ENCODE data around the gene PERCC1.

Gene PERCC1

DNA sequence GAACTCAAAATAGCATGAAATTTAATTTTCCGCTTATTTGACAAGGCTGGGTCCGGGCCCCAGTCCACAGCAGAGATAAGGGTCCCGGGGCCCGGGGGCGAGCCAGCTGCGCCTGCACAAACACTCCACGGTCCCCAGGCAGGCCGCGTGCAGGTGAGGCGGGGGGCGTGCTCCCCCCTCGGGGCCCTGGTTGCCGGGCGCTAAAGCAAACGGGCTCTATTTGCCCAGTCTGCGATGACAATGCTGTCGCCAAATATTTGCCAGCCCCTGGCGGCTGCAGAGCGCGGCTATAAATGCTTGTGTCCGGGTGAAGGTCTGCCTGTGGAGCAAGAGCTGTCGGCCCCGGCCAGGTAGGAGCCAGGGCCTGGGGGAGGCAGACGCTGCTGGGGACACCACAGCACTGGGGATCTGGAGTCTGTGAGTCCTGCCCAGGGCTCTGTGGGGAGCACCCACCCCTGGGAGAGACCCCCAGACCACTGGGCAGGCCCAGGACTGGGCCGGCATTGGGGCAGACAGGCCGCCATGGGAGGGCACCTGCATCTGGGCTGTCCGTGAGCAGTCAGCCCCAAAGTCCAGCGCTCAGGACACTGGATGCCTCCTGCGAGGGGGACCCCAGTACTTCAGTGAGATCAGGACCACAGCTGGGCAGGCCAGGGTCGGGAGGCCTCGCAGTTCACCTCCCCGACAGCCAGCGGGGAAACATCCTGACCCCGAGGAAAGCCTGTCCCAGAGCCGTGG is at the start of gene PERCC1:
PERCC1 (plus strand) TSS at position 320 of the 738 bp plus-strand sequence. CDS start 1,516 bp downstream, outside the sequence.
- no peak for DNase-seq (ENCODE audit: low read depth, low spot score)

DNA sequence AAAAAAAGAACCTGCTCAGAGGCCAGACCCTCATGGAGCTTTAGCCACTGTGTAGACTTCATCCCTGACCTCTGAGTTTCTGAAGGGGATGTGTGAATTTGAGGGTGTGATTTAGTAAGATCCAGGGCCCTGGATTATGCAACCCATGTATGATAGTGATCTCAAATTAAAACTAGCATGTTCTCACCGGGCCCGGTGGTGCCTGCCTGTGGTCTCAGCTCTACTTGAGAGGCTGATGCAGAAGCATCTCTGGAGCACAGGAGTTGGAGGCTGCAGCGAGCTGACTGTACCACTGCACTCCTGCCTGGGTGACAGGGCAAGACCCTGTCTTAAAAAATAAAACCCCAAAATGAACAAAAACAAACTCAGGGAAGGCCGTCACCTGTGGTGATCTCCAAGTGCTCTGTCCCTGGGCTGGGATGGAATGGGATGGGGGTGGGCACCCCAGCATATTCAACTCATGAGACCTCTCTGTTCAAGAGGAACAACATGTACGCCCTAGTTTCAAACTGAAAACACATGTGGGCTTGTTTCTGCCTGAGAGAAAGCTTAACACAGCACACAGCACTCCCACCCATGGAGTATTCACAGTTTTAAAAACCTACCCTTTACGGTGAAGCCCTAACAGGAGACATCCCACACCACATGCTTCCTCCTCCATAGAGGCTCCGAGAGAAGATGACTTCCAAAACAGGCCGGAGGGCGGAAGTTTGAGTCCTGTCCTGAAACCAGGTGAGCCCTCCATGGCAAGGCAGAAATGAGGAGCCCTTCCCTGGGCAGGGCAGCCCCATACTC is 49.1 kb upstream of the PERCC1 start:
- no peak for DNase-seq (ENCODE audit: low read depth, low spot score)

- DNase-seq (ENCODE audit: low read depth, low spot score), result no peak
Measured at GRCh38 chr16:1383556-1383955, 47.3 kb upstream of the PERCC1 start.

- no peak for DNase-seq (ENCODE audit: low read depth, low spot score)
Measured at GRCh38 chr16:1385232-1385631, 45.6 kb upstream of the PERCC1 start.

- no peak for DNase-seq (ENCODE audit: low read depth, low spot score)
Measured at GRCh38 chr16:1387331-1387730, 43.5 kb upstream of the PERCC1 start.

- no peak for DNase-seq (ENCODE audit: low read depth, low spot score)
Measured at GRCh38 chr16:1389762-1390161, 41.1 kb upstream of the PERCC1 start.

DNA sequence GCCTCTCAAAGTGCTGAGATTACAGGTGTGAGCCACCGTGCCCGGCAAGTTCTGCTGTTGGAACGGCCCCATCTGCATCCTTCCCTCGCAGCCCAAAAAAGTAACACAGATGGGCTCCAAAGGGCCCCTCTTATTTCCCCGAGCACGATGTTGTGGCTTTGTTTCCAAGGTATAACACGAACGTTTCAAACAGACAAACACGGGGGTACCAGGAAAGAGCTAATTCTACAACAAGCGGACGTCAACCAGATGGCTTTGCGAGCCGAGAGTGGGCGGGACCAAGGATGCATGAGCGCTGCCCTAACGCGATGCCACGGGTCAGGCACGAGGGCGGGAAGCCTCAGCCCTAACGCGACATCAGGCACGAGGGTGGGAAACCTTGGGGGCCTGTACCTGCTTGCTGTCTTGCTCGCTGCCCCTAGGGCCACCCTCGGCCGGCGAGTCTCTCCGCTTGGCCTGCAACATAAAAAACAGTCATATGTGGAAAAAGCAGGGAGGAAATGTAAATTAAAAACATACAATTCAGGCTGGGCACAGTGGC is 40.6 kb upstream of the PERCC1 start:
- no peak for DNase-seq (ENCODE audit: low read depth, low spot score)

- no peak for DNase-seq (ENCODE audit: low read depth, low spot score)
Measured at GRCh38 chr16:1392826-1393225, 38.1 kb upstream of the PERCC1 start.

GRCh38 chr16:1393613-1394176 is 37.2 kb upstream of the PERCC1 start:
- DNase-seq (ENCODE audit: low read depth, low spot score), result no peak

DNA sequence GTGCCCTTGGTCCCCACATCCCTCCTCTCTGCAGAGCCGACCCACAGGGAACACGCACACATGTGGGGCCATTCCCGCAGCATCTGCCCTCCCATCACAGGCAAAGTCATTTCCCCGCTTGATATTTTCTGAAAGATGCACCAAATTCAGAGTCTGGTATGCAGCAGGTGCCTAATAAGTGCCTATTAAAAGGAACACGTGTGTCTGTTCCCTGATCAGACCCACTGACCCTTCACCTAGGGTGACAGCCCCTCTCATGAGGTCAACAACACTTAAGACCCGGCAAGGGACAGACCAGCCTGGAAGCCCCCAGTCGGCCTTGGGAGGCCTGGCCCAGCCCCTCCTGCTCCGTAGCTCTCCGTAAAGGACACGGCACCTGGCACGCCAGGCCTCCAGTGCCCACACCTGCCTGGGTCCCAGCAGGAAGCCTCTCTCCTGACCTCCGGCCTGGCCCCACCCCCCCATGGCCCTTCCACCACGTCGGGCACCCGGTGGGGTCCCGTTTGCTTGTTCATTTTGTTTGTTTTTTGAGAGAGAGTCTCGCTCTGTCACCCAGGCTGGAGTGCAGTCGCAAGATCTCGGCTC is 36.4 kb upstream of the PERCC1 start:
- no peak for DNase-seq (ENCODE audit: low read depth, low spot score)

- DNase-seq (ENCODE audit: low read depth, low spot score), result no peak
Measured at GRCh38 chr16:1395444-1396031, 35.3 kb upstream of the PERCC1 start.

DNA sequence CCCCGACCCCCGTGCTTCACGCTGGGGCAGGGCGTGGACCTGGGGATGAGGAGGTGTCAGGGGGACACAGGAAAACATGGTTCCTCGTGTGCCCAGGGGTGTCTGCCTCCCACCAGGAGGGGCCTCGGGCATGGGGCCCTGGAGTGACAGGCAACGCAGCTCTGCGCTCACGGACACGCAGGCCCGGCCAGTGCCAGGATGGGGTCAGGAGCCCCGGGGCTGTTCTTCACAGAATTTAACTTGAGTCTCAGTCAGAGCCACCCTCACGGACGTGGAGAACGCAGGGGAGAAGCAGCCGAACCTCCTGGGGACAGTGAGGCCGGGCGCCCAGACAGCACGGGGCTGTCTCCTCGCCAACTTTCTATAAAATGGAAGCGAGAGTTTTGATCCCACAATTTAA is 33.1 kb upstream of the PERCC1 start:
- no peak for DNase-seq (ENCODE audit: low read depth, low spot score)

DNA sequence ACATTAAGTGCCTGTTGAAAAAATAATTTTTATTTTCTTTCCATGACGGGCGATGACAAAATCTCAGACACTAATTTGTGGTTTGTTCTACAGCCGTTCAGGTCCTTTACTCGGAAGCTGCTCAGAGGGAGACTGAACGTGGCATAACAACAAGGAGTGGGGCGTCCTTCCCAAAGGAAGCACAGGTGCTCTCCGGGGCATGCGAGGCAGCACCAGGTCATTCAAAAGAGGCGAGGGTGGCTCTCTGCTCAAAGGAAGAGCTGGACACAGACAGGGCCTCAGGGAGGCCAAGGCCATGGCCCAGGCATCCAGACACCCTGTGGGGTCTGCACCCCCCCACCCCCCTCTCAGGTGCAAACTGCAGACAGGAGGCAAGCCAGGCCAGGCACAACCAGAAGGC is 32.5 kb upstream of the PERCC1 start:
- DNase-seq (ENCODE audit: low read depth, low spot score), result no peak

- DNase-seq (ENCODE audit: low read depth, low spot score), result no peak
Measured at GRCh38 chr16:1398826-1399581, 31.9 kb upstream of the PERCC1 start.

DNA sequence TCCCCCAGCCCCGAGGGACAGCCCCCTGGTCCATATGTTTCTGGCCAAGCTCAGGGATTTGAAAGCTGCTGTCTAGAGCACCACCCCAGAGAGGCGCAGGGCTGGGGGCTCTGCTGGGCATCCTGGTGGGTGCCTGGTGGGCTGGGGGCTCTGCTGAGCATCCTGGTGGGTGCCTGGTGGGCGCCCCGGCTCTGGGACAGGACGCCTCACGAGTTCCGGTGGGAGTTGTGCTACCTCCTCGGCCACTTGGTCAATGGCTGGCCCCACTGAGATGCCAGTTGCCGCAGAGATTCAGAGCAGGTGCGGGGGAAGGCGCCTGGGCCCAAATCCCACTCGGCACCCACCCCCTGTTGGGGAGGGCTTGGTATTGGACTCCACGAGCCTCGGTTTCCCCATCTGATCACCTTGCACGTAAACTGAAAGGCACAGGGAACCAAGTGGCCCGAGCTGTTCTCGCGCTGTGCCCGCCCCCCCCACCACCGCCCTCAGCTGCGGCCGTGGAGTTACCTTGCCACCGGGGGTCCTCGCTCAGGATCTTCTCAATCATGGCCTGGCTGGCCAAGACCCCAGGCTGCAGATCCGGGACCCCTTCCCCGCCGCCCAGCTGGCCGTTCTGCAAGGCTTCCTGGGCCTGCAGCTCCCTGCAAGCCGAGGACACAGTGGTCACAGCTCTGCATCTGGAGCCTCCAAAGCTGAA is 29.7 kb upstream of the PERCC1 start:
- no peak for DNase-seq (ENCODE audit: low read depth, low spot score)

DNA sequence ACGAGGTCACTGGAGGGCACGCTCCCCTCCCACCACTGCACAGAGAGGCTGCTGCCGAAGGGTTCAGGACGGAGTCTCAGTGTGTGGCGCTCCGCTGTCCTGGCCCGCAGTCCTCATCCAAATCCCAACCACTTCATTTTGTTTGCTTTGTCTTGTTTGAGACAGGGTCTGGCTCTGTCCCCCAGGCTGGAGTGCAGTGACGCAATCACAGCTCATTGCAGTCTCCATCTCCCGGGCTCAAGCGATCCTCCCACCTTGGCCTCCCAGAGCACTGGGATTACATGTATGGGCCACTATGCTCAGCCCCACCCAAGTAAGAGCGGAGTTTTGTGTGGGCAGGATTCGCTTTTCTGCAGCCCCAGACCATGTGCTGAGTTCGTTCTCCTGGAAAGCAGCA is 29.1 kb upstream of the PERCC1 start:
- no peak for DNase-seq (ENCODE audit: low read depth, low spot score)

GRCh38 chr16:1403036-1403435 is 27.8 kb upstream of the PERCC1 start:
- no peak for DNase-seq (ENCODE audit: low read depth, low spot score)

DNA sequence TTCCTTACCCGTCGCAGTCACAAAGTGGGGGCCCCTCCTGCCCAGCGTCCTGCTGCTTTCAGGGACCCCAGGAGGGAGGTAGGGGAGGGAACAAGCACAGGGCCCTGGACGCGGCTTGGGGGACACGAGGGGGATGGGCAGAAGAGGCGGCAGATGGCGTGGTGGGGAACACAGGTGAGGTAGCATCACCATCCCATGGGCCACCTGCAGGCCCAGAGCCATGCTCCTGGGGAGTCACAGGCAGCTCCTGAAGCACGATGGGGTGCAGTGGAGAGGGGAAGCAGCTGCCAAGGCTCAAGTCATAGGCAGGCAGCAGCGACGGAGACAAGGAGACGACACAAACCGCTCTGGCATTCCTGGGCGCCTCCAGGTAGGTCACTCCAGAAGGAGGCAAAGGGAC is 27.1 kb upstream of the PERCC1 start:
- DNase-seq (ENCODE audit: low read depth, low spot score), result no peak

GRCh38 chr16:1407753-1408152 is 23.1 kb upstream of the PERCC1 start:
- DNase-seq (ENCODE audit: low read depth, low spot score), result no peak

DNA sequence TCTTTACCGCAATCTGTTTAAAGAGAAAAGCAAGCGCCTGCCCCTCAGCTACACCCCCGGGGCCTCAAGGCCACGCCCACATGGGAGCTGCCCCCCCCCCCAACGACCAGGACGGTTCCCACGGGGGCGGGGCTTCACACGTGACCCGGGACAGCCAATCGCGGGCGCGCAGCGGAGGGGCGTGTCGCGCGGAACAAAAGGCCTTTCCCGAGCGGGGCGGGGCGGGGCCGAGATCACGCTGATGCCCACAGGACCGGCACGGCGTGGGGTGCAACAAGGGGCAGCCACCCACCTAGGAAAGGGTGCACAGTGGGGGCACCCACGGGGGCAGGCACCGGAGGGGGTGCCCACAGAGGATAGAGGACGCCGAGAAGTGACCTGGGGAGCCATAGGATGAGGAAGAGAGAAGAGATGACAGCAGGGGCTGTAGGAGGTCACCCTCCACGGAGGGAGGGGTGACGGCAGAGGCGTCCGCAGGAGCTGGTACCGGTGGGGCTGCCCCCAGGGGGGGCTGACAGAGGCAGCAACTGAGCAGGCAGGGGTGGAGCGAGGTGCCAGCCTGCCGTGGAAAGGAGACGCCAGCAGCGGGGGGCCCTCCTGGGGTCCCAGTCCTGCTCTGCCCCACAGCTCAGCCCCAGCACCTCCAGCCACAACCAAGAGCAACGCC is 22.6 kb upstream of the PERCC1 start:
- DNase-seq (ENCODE audit: low read depth, low spot score), result peak; percentile 60
